GM19324 (cell line): ENCODE measurements around the gene TSEN2.
A peak's percentile ranks its signal among the peaks of the same experiment; 100 is the strongest.

Experiments used
- ATAC-seq: cut with Tn5 transposase; IDR thresholded peaks from one replicate; pipeline ENCODE4 v1.9.1; 2021; ENCODE audit warnings: mild to moderate bottlenecking, moderate library complexity; ENCODE audit not compliant: unreplicated experiment, low FRiP score

TSEN2 gene

DNA sequence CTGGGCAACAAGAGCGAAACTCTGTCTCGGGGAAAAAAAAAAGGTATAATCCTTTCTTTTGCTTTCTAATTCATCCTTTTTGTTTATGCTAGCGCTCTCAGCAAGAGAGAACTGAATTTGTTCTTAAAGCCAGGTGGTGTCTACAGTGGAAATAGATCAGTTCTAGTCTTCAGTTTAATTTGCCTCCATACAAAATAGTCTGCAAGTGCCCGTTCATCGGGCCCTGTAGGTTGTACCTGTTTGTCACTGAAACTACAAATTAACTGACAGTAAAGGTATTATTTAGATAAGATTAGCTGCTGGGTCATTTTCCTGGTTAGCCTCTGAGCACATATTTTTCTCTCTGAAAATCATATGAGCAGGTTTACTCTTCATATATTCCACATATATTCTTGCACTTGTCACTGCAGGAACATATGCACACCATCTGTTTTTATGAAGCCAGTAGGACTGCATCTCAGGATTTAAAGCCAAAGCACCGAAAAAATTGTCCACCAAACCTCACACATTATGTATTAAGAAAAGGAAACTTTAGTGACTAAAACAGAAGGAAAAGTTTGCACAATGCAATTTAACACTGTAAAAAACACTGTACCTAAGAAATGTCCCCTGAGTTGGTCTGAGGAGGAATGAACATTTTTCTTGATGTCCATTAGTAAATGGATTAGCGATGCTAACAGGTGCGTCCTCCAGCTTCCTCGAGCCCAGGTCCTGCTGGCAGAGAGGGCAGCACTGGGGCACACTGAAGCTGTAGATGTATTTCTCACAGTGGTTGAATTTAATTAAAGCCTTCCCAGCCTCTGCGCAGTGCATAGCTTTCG, 60.6 kb downstream of the TSEN2 start:
- ATAC-seq = no peak

DNA sequence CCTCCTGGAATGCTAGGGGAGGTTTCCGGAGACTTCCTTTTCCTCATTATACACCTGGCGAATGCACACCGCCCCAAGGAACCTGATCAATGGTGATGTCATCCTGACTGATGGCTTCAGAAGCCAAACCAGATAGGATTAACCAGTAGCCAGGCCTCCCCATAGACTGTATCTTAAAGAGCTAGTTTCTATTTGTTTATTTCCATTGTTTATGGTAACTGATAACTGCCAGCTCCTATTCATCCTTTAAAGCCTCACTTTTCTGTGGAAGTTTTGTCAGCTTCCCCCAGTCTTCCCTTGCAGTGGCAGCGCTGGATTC, 61.2 kb downstream of the TSEN2 start, which contains the start of gene MKRN2OS:
Gene MKRN2OS, minus strand, starts transcription at position 27 of the 319 bp plus-strand sequence. CDS start 35 bp downstream, outside the sequence.
- ATAC-seq = no peak

DNA sequence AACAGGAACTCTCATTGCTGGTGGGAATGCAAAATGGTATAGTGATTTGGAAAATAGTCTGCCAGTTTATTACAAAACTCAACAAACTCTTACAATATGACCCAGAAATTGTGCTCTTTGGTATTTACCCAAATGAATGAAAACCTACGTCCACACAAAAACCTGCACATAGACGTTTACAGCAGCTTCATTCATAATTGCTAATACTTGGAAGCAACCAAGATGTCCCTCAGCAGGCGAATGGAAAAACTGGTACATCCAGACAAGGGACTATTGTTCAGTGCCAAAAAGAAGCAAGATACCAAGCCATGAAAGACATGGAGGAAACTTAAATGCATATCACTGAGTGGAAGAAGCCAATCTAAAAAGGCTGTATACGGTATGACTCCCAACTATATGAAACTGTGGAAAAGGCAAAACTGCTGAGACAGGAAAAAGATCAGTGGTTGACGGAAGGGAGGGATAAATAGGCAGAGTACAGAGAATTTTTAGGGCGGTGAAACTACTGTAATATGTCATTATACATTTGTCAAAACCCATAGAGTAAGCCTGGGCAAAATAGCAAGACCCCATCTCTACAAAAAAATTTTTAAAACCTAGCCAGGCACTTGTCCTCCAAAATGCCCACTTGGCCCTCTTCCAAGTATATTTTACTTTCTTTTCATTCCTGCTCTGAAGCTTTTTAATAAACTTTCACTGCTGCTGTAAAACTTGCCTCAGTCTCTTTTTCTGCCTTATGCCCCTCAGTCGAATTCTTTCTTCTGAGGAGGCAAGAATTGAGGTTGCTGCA, 65.9 kb downstream of the TSEN2 start:
- no peak for ATAC-seq

DNA sequence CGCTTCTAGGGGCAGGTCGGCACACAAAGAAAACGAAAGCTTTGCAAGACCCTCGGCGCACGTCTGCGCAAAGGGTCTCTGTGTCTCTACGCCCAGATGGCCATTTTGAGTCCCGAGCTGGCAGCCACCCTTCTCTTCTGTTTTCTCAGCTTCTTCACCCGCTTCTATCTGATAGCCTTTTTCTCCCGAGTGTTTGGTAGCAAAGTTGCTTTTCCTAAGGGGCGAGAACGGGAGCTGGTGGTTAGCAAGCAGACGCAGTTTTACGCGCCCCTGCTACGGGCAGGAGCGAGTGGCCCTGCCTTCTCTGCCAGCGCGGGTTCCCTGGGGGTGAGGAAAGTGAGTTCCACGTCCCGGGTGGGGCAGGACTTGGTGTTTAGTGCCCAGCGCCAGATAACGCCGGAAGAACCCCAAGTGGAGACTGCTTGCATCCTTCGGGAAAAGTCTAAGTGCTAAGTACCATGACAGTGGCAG, 69.7 kb downstream of the TSEN2 start:
- no peak for ATAC-seq

DNA sequence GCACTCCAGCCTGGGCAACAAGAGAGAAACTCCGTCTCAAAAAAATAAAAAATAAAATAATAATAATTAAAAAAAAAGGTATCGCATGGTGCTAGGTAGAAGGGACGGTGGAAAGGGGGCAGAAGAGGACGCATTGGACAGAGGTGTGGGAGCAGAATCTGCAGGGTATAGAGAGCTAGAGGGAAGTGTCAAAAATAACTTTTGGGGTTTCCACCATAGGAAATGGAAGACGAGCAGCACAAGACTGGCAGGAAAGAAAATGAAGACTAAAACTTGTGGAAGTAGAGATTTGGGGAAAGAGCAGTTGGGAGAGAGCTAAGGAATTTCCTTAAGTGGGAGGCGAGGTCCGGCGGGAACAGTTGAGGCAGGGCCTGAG, 72.0 kb downstream of the TSEN2 start:
- no peak for ATAC-seq

DNA sequence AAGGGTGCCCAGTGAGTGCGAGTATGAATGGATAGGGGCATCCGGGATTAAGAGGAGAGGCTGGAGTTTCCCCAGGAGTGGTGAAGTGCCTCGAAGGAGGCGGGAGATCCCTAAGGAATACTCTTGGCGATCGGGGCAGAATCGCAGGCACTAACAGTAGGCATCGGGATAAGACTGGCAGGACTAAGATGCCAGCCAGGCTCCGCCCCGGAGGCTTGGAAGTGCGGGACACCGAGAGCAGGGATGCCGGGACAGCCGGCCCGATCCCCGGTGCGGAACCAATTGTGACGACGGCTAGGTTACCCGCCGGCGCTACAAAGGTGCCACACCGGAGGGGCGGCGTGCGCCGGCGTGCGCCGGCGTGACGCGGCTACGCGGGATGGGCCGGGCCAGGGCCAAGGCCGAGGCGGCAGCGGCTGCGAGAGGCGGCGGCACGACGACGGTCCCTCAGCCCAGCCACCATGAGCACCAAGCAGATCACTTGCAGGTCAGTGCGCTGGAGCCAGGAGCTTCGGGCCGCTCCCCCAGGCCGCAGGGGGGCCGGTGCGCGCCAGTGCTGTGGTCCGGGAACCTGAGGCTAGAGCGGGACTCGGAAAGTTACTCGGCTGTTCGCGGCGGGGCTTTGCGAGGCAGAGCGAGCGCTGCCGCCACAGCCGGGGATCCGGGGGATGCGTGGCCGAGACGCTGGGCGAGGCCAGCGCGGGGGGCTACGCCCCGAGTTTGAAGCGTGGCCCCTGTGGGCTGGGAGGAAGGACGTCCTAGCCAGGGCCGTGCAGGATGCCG, 72.6 kb downstream of the TSEN2 start, which contains the start of gene MKRN2:
Gene MKRN2, plus strand, starts transcription at position 398 of the 783 bp plus-strand sequence. Its CDS starts 64 bp downstream, at position 462.
- peak; percentile 94 for ATAC-seq

DNA sequence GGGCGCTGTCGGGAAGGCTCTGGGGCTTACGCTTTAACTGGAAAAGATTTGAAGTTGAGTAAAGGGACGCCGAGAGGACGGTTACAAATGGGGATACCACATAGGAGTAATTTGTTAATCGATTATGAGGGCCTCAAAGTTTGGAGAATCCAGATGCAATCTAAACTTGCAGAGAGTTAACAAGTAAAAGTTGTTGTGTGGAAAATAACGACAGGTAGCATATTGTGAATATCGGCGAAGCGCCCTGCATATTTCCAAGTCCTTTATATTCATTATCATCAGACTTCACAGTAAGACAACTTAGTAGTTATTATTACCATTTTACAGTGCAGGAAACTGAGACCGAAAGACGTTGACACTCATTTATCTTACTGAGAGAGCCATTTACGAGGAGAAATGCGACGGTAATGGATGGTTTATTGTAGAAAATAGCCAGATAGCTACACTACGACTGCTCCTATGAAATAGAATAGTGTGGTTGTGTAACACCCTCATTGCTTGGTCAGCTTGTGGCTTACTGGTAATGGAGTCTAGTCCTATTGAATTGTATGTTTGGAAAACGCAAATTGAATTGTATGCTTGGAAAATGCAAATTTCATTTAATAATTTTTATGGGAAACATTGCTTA, 73.3 kb downstream of the TSEN2 start:
- no peak for ATAC-seq

DNA sequence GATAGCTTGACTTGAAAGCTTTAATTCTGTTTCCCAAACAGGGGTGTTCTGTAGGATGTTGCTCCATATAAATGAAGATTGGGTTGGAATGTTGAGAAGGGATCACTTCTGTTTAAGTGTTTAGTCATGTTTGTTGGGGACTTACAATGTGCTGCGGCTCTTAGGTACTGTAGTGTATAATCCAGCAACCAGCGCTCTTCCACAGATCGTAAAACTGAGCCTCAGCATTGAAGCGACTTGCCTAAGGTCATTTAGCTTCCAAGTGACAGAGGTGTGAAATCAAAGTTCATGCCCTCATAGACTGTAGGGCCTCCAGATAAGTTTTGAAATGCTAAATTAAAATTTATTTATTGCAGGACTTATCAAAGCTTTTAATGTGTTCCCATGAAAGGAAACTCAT, 74.4 kb downstream of the TSEN2 start:
- no peak for ATAC-seq

DNA sequence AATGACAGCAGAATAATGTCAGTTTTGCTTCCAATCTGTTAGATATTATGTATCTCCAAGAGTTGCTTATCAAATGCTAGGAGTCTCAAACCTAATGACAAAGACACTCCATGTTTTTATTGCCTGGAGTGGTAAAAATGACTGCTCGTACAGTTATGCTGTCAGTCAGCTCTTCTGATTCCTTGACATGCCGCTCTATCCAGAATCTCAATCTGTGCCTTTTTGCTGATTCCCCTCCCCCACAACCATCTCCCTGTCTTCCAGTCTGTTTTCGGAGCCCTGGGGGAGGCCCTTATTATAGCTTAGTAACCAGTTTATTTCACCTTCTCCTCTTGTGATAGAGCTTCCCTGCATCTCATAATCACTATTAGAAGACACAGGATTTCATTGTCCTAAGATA, 75.2 kb downstream of the TSEN2 start:
- ATAC-seq = no peak

DNA sequence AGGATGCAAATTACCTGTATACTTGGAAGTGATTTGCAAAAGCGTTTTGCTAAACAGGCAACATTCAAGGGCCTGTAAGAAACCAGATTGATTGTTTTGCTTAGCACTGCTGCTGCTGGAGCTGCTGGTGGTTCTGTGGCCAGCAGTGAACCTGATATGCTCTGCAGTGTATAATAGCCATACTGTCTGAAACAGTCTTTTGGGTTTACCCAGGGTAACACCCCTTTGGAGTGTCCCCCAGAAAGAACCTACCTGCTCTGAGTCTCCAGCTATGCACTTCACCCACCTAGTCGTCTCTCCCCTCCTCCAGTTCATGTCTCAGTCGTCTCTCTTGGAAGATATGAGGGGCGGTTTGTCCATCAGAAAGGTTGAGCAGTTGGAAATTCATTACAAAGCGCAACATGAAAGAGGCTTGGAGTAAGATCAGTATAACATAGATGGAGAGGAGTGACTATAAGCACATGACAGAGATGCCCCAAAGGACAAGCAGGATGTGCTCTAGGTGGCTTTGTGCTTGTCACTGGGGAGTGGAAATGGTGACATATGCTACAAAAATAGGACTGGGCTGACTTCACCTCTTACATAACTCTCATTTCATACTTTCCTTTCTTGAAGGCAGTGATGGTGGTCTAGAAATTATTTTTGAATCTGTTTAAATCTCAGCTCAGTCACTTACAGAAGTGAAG, 76.4 kb downstream of the TSEN2 start:
- no peak for ATAC-seq

DNA sequence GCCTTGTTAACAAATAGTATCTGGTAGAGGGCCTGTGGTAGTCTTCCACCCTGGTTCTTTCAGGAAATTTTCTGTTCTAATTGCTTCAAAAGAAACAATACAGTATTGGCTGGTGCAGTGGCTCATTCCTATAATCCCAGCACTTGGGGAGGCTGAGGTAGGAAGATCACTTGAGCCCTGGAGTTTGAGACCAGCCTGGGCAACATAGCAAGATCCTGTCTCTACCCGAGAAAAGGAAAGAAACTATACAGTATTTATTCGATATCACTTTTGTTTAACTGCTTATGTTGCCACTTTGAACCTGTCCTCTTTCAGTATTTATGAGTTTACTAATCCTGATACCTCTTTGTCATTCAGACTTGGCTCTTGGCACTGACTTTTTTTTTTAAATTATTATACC, 77.1 kb downstream of the TSEN2 start:
- no peak for ATAC-seq

DNA sequence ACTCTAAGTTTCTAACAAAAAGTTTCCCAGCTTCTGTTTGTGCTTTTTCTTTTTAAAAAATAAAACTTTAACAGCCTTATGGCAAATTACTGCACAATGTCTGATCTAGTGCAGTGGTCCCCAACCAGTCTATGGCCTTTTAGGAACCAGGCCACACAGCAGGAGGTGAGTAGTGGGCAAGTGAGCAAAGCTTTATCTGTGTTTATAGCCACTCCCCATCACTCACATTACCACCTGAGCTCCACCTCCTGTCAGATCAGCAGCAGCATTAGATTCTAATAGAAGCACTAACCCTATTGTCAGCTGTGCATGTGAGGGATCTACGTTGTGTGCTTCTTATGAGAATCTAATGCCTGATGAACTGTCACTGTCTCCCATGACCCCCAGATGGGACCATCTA, 78.2 kb downstream of the TSEN2 start:
- no peak for ATAC-seq

DNA sequence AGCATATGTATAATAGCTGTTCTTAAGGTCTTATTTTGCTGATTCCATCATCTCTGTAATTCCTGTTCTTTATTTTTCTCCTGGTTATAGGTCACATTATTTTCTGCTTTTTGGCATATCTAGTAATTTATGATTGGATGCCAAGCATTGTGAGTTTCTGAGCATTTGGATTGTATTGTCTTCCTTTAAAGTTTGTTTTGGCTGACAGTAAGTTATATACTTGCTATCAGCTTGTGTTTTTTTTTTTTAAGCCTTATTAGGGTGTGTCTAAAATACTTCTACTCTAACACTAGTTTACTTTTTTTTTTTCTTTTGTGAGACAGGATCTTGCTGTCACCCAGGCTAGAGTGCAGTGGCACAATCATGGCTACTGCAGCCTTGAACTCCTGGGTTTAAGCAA, 82.7 kb downstream of the TSEN2 start:
- ATAC-seq = no peak

DNA sequence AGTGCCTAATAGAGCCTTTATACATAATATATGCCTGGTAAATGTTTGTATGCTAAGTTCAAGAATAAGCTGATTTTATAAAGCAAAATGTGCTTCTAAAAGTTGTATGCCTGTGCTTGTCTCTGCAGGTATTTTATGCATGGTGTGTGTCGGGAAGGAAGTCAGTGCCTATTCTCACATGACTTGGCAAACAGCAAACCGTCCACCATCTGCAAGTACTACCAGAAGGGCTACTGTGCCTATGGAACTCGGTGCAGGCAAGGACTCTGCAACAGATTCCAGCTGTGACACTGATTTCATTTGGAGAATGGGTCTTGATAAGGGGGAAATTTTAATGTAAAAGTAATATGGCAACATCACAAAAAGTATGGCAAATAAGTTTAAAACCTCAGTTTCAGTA, 84.5 kb downstream of the TSEN2 start:
- no peak for ATAC-seq

DNA sequence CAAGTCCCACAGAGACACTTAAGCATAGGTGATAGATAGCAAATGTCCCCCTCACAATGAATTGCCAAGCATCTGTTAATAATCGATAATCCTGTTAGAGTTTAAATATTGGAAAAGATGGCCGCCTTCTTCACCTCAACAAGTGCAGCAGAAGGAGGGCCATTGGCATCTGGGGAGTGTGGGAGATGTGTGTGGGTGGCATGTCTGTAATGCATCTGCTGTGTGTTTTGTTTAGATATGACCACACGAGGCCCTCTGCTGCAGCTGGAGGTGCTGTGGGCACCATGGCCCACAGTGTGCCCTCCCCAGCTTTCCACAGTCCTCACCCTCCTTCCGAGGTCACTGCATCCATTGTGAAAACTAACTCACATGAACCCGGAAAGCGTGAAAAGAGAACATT, 85.6 kb downstream of the TSEN2 start:
- no peak for ATAC-seq

DNA sequence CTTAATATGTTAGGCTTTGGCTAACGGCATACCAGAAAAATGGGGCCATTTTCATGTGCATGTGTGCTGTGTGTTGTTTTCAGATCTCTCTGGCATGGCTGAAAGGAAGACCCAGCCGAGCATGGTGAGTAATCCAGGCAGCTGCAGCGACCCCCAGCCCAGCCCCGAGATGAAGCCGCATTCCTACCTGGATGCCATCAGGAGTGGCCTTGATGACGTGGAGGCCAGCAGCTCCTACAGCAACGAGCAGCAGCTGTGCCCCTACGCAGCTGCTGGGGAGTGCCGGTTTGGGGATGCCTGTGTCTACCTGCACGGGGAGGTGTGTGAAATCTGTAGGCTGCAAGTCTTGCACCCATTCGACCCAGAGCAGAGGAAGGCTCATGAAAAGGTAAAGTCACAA, 87.7 kb downstream of the TSEN2 start:
- ATAC-seq = no peak

DNA sequence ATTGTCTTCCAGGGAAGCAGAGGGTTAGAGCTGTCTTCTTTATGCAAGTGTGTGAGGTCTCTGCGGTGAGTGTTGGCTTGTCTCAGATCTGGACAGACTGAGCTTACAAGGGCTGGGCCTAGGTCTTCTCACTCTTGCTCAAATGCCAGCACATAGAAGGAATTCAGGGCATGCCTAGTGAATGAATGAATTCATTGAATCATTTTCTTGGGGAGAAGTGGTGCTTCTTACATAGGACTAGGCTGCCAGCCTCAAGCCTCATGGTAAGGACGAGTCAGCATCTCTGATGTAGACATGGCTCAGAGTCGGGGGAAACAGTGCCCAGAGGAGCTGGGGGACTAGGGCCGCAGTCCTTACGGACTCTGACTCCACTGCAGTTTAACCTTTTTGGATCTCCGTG, 89.9 kb downstream of the TSEN2 start:
- no peak for ATAC-seq

DNA sequence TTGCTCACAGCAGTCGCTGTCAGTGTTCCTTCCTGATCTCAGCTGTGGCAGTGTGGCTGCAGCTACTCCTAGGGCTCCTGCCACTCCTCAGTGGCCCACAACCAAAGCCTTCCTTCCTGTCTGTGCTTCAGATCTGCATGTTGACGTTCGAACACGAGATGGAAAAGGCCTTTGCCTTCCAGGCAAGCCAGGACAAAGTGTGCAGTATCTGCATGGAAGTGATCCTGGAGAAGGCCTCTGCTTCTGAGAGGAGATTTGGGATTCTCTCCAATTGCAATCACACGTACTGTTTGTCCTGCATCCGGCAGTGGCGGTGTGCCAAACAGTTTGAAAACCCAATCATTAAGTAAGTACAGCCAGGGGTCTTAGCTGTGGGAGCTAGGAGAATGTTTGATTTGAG, 90.4 kb downstream of the TSEN2 start:
- ATAC-seq = no peak

DNA sequence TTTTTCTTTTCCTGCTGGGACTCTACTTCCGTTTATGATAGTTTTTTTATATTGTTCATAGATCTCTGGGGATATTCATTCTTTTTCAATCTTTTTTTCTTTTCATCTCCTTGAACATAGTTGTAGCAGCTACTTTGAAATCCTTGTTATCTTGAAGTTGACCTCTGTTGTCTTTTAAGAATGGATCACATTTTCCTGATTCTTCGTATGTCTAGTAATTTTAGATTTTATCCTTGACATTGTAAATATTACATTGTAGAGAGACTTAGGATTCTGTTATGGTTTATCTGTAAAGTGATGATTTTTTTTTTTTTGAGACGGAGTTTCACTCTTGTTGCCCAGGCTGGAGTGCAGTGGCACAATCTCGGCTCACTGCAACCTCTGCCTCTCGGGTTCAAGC, 93.1 kb downstream of the TSEN2 start:
- ATAC-seq = no peak

DNA sequence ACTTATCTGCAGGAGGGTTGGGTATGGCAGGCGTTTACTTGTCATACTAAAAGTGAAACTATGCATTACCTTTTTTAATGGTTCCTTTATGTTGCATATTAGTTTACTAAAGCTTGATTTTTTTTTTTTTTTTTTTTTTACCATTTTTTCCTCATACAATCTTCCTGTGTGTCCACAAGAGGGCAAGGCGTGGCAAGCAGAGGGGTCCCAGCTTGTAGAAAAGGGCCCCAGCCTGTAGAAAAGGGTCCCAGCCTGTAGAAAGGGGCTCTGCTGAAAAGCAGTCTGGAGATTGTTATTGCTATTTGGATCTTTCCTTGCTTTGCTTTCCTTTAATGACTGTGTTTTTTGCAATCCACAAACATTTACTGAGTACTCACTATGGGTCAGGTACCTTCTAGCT, 94.5 kb downstream of the TSEN2 start:
- ATAC-seq = no peak
